HFFc6 (cell line): ENCODE results near the gene ALCAM. TPM values are rescaled to one million over a fixed set of nuclear protein-coding genes. Genes with fewer than 3 reads are reported as not detected.
A peak's percentile ranks its signal among the peaks of the same experiment; 100 is the strongest.

Experiments used
- DNase-seq: peaks from one replicate; pipeline ENCODE4 v3.0.0-alpha.2; 2018
- H3K27ac Mint-ChIP-seq: 2 replicates; pipeline ENCODE4 v1.8.0; 2020; ENCODE audit warnings: mild to moderate bottlenecking, mixed read lengths
- H3K27me3 Mint-ChIP-seq: 2 replicates; pipeline ENCODE4 v1.8.0; 2021; ENCODE audit warnings: mild to moderate bottlenecking, moderate library complexity, mixed read lengths; ENCODE audit not compliant: insufficient read depth
- H3K36me3 Mint-ChIP-seq: 2 replicates; pipeline ENCODE4 v1.8.0; 2021; ENCODE audit warnings: low read depth, mixed read lengths
- H3K4me1 Mint-ChIP-seq: 2 replicates; pipeline ENCODE4 v1.8.0; 2020; ENCODE audit warnings: low read depth, mixed read lengths
- H3K4me3 Mint-ChIP-seq: 2 replicates; pipeline ENCODE4 v1.8.0; 2020; ENCODE audit warnings: mild to moderate bottlenecking, moderate library complexity, mixed read lengths
- H3K9me3 Mint-ChIP-seq: 2 replicates; pipeline ENCODE4 v1.8.0; 2020; ENCODE audit warnings: mild to moderate bottlenecking, mixed read lengths
- CTCF ChIP-seq: fragments of 200-600 bp; sonication (generic); IDR thresholded peaks from 2 replicates; pipeline ENCODE4 v1.5.0; 2021; ENCODE audit warnings: antibody characterized with exemption, mild to moderate bottlenecking
- total RNA-seq, 6 experiments: library from RNA; stranded (reverse); fragmentation: NEBNext Ultra II Directional; extraction: Animal tissue kit (Norgen Biotek cat#: 25700); gene quantifications; 2 replicates in 1 of 6; 3 replicates in 5 of 6; pipeline ENCODE4 v1.2.3, GENCODE V29; 2021

Gene ALCAM
- total RNA-seq, 6 experiments from 2014 or later = 307 to 420 (median 361) TPM

- peaks cover 9% of the 10 kb centered on the region for H3K4me1 Mint-ChIP-seq
- H3K4me3 Mint-ChIP-seq = no peak overlapping the region
- H3K27ac Mint-ChIP-seq = no peak overlapping the region
- TF ChIP-seq CTCF = no peak
- no peak for DNase-seq
- H3K27me3 Mint-ChIP-seq = no peaks in the 10 kb centered on the region; the same call in 1 of the 2 replicates
- H3K9me3 Mint-ChIP-seq = no peaks in the 10 kb centered on the region
- H3K36me3 Mint-ChIP-seq = peaks cover 12% of the 10 kb centered on the region; the same call in 1 of the 2 replicates
Observed at GRCh38 chr3:105343991-105344390, 22.7 kb upstream of the ALCAM start.

GRCh38 chr3:105345156-105345555 is 21.6 kb upstream of the ALCAM start:
- no peaks in the 10 kb centered on the region for H3K9me3 Mint-ChIP-seq
- H3K27me3 Mint-ChIP-seq = no peaks in the 10 kb centered on the region; the same call in 1 of the 2 replicates
- H3K4me1 Mint-ChIP-seq = peaks cover 21% of the 10 kb centered on the region
- no peak for DNase-seq
- H3K36me3 Mint-ChIP-seq = peaks cover 12% of the 10 kb centered on the region; the same call in 1 of the 2 replicates
- H3K27ac Mint-ChIP-seq = no peak overlapping the region
- no peak overlapping the region for H3K4me3 Mint-ChIP-seq
- no peak for TF ChIP-seq CTCF

GRCh38 chr3:105347625-105348302 is 18.9 kb upstream of the ALCAM start:
- DNase-seq = no peak
- Mint-ChIP-seq H3K9me3 (no peaks in the 10 kb centered on the region), H3K4me1 (peaks cover 47% of the 10 kb centered on the region), H3K27ac (no peak overlapping the region), H3K4me3 (no peak overlapping the region), H3K27me3 (no peaks in the 10 kb centered on the region; the same call in 1 of the 2 replicates), H3K36me3 (peaks cover 12% of the 10 kb centered on the region; the same call in 1 of the 2 replicates)
- TF ChIP-seq CTCF = no peak

GRCh38 chr3:105348307-105348706 is 18.4 kb upstream of the ALCAM start:
- Mint-ChIP-seq H3K9me3 (no peaks in the 10 kb centered on the region), H3K4me3 (no peak overlapping the region), H3K4me1 (peaks cover 53% of the 10 kb centered on the region), H3K27ac (no peak overlapping the region), H3K36me3 (peaks cover 12% of the 10 kb centered on the region; the same call in 1 of the 2 replicates), H3K27me3 (no peaks in the 10 kb centered on the region; the same call in 1 of the 2 replicates)
- DNase-seq = no peak
- TF ChIP-seq CTCF = no peak

- TF ChIP-seq CTCF = no peak
- peaks cover 68% of the 10 kb centered on the region for H3K4me1 Mint-ChIP-seq
- no peaks in the 10 kb centered on the region; the same call in 1 of the 2 replicates for H3K27me3 Mint-ChIP-seq
- H3K9me3 Mint-ChIP-seq = no peaks in the 10 kb centered on the region; the same call in 1 of the 2 replicates
- DNase-seq = peak; percentile 57
- H3K27ac Mint-ChIP-seq = peak overlapping the region; percentile 51
- H3K36me3 Mint-ChIP-seq = peaks cover 10% of the 10 kb centered on the region; the same call in 1 of the 2 replicates
- no peak overlapping the region for H3K4me3 Mint-ChIP-seq
Observed at GRCh38 chr3:105349684-105350387, 16.9 kb upstream of the ALCAM start.
